ENCODE measurements around the gene TRAF5.
"Not testable (repeated sequence)": the region's sequence is repeated elsewhere in the genome, so short reads cannot be mapped to it uniquely, and the experiment has no call there.

Gene TRAF5, protein sequence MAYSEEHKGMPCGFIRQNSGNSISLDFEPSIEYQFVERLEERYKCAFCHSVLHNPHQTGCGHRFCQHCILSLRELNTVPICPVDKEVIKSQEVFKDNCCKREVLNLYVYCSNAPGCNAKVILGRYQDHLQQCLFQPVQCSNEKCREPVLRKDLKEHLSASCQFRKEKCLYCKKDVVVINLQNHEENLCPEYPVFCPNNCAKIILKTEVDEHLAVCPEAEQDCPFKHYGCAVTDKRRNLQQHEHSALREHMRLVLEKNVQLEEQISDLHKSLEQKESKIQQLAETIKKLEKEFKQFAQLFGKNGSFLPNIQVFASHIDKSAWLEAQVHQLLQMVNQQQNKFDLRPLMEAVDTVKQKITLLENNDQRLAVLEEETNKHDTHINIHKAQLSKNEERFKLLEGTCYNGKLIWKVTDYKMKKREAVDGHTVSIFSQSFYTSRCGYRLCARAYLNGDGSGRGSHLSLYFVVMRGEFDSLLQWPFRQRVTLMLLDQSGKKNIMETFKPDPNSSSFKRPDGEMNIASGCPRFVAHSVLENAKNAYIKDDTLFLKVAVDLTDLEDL

DNA sequence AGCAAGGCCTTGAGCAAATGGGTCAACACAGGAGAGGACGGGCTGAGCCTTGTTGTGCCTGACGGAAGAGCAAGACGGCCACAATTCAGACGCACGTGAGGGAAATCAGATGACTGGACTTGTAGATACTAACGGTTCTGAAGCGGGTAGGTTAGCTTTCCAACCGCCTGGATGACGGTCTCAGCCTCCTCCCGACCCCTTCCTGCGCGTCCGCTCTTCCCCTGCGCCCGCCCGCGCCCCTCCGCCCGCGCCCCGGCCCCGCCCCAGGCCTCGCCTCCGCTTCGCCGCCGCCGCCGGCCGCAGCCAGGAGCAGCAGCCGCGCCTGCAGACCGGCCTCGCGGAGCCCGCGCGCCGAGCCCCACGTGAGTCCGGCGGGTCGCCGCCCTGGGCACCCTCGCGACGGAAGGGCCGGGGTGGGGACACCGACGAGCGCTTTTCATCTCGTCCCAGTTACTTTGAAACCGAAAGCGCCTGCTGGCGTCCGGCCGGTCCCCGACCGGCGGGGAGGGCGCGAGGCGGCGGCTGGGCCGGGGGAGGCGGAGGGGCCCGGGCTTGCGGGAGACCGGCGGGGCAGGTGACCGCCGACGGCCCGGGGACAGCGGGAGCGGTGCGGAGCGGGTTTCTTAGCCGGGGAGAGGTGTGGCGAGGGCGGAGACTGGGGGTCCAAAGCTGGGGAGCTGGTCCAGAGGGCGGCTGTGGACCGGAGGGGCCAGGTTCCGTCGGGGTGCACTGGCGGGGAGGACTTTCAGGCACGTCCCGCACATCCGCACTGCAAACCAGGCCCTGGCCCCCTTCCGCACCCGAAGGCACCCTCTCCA is at the start of gene TRAF5:
Gene TRAF5, plus strand, starts transcription at position 306 of the 818 bp plus-strand sequence. CDS start 26,407 bp downstream, outside the sequence.
- no peak for DNase-seq (ENCODE audit: low read depth in 2 of 2)

DNA sequence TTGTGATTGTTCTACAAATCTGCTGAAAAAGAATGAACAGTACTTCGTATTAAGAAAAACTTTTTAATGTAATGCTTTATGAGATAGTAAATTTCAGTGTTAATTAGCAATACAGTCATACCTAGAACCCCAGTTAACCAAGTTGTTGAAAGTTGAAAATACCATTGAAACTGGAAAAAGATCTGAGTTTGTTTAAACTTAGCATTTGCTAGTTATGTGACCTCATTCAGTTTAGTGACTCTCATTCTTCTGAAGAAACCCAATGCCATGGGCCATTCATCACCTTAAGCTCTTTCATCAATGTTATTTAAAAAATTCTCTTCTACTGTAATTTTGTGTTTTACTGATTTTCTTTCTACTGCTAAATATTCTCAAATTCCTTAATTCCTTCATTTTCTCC is 47.3 kb upstream of the TRAF5 start:
- DNase-seq (ENCODE audit: low read depth in 2 of 2), result no peak

DNA sequence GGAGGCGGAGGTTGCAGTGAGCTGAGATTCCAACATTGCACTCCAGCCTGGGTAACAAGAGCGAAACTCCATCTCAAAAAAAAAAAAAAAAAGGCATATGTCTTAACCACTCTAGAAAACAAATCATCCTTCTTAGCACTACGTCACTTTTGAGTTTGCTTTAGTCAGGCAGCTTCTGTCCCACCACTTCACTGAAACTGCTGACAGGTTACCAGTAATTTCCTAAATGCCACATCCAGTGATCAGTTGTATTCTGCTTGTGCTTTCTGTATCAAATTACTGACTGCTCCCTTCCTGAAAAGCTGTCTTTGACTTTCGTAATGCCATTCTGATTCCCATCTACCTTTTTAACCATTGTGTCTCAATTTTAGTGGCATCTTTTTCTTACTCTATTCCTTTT is 45.7 kb upstream of the TRAF5 start:
- DNase-seq (ENCODE audit: low read depth in 2 of 2), result no peak

DNA sequence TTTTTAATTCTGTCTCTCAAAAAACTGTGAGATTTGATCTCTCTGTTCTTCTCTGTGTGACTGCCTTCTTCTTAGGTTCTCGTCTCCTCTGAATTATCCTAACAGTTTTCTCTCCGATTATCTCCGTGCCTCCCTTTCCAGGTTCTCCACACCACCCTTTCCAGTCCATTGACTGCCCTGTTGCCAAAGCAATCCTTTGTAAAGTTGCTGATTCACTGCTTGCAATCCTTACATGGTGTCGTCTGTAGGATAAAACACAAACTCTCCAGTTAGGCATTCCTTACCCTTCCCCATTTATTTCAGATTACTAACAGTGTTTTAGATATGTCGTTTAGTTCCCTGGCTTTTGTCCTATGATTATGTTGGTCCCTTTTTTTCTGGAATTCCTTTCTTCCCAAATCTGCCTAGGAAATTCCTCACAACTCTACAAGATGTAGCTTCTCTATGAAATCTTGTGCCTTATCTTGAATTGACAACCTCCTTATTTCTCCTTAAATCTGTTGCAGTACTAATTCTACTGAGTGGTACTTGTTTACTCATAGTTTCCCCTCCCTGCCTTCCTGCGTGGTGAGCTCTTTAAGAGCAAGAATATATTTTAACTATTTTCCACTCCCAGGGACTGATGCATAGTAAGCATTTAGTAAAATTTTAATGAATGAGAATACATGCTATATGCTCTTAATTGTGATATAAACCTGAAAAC is 45.2 kb upstream of the TRAF5 start:
- no peak for DNase-seq (ENCODE audit: low read depth in 2 of 2)

DNA sequence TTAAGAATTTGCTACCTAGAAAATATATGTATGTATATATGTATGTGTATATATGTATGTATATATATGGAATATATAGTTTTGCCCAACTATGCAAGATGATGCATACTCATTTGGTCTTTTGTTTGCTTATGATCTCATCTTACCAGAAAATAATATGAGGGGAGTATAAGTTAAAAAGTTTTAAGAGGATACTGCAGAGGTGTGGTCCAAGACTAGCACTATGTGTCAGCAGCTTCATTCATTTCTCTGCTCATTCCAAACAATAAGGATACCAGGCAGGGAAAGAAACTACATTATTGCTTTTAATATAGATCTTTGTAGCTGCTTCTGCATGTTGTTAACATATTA is 44.6 kb upstream of the TRAF5 start:
- no peak for DNase-seq (ENCODE audit: low read depth in 2 of 2)

DNA sequence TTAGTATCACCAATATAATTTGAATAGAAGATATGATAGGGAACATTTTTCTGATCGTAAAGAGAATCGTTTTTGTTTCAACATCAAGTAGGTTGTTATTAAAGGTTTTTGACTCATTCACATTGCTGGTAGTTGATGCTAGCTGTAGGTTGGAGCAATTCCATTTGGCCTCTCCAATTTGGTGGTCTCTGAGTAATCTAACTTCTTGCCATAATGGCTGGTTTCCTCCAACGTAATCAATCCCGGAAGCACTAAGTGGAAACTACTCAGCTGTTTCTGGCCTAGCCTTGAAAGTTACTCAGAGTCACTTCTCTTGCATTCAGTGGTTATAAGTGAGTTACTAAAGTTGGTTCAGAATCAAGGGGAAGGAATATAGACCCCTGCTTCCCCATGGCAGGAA is 41.4 kb upstream of the TRAF5 start:
- no peak for DNase-seq (ENCODE audit: low read depth in 2 of 2)

DNA sequence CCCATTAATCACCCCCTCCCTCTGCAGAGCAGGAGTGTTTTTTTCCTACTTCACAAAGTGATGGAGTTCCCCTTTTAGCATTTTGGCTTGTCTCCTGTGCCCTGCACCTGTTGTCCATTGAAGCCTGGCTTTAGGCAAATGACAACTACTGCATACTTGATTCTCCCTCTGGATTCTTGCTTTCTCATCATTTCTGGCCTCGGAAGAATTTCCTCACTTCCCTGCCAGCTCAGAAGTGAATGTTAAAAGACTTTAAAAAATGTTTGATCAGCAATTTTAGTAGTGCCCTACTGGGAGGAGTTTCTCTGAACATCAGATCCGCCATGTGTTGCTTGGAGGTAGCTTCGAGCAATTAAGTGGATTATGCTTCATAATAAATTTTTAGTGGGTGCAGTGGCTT is 39.4 kb upstream of the TRAF5 start:
- no peak for DNase-seq (ENCODE audit: low read depth in 2 of 2)

DNA sequence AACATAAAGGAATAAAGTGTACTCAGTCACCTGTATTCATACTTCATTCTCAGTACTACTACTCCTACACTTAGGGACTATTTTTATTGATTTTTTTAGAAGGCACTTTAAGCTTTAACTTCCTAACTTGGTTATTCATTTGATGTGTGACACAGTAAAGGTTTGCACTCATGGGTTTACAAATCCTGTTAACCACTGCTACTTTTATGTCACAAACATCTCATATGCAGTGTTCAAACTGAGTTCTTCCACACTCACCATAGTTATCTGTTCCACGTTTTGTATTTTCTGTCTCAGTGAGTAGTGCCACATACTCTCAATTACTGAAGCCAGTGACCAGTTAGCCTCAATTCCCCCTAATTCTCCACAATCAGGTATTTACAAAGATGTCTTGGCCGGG is 34.2 kb upstream of the TRAF5 start:
- no peak for DNase-seq (ENCODE audit: low read depth in 2 of 2)

DNA sequence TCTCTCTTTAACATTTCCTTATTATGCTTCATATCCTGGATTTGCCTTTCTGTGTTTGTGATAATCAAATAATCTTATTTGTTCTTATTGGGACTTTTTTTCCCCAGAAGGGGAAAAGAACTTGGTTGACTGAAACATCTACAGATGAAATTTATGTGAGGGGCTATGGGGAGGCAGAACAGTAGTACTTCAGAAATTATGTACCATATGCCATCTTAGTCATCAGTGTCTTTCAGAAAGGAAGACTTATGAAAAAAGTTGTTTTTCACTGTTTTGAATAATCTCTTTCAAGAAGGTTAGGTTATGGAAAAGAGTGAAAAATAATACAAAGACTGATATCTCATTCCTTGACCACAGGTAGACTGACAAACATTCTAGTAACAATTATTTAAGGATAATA is 30.2 kb upstream of the TRAF5 start:
- DNase-seq (ENCODE audit: low read depth in 2 of 2), result no peak

DNA sequence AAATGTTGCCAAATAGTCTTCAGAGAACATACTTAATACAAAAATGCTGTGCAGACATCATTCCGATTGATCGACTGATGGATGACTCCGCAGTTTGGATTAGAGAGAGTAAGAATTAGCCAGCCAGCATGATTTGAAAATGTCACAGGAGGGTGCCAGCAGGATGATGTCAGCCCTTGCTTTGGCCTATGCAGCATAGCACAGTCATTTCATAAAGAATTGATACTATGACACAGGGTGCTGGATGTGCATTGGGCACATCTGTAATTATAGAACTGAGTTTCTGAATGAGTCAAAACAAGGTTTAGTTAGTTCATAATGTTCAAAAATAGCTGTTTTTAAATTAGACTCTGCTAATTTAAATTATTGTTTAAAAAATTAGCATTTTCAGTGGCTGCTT is 21.6 kb upstream of the TRAF5 start:
- no peak for DNase-seq (ENCODE audit: low read depth in 2 of 2)

DNA sequence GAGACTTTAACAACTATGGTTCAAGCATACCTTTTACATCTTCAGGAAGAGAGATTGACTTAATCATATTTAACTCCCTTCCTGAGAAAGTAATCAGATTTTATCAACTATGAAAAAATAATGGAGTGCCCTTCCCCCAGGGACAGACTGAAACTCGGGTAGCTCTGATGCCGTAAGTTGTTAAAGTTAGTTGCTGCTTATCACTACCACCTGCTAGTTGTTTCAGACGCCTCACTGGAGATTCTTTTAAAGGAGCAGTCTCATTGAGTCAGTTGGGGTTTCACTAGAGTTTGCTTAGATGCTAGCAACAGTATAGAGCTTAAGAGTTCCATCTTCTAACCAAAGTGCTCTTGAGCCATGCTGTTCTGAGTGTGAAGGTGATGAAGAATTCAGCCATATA is 17.0 kb upstream of the TRAF5 start:
- DNase-seq (ENCODE audit: low read depth in 2 of 2), result no peak

DNA sequence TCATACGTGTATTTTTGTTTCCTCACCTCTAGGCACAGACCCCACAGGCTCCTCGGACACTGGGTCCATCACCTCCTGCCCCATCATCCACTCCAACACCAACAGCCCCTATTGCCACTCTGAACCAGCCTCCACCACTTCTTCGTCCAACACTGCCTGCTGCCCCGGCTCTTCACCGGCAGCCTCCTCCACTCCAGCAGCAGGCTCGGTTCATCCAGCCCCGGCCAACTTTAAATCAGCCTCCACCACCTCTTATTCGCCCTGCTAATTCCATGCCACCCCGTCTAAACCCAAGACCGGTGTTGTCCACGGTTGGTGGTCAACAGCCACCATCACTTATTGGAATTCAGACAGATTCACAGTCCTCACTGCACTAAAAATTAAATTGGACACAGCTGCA is 13.2 kb upstream of the TRAF5 start:
- DNase-seq (ENCODE audit: low read depth in 2 of 2), result no peak

DNA sequence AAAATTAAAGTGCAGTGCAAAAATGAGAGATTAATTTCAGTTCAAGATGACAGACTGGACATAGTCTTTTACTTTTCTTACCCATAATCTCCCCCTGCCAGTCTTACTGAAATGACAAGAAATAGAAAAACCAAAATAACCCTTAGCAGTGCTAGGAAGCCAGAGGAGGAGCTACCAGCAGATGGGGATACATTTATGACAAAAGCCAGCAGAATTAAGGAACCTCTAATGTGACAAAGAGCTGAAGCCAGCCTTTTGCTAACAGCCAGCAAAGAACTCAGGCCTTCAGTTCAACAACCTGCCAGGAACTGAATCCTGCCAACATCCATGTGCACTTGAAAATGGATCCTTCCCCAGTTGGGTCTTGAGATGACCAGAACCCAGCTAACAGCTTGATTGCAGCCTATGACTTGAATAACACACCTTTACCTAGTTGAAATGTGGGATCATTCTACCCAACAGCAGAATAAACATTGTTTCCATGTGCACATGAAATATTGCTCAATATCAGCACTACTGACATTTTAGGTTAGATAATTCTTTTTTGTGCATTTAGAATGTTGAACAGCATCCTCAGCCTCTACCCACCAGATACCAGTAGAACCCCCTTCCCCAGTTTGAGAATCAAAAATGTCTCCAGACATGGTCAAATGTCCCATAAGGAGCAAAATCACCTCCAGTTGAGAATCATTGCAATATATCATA is 7.9 kb upstream of the TRAF5 start:
- no peak for DNase-seq (ENCODE audit: low read depth in 2 of 2)

DNA sequence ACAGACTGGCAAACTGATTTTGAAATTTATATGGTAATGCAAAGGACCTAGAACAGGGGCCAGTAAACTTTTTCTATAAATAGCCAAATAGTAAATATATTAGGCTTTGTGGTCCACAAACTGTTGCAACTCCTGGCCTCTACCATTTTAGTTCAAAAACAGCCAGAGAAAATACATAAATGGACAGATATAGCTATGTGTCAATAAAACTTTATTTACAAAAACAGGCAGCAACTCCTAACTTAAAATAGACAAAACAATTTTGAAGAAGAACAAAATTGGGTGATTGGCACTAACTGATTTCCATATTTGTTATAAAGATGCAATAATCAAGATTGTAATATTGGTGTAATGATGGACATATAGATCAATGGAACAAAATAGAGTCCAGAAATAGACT is 6.7 kb upstream of the TRAF5 start:
- DNase-seq (ENCODE audit: low read depth in 2 of 2), result no peak

DNA sequence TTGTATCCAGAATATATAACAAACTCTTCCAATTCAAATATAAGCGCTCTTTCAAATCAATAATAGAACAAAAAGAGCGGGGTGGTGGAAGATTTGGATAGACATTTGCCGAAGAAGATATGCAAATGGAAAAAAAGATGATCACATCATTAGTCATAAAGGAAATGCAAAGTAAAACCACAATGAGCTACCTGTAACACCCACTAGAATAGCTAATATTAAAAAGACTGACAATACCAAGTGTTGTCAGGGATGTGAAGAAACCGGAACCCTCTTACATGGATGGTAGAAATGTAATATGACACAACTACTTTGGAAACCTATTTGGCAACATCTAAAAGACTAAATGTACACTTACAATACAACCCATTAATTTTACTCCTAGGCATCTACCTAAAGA is 5.7 kb upstream of the TRAF5 start:
- no peak for DNase-seq (ENCODE audit: low read depth in 2 of 2)

DNA sequence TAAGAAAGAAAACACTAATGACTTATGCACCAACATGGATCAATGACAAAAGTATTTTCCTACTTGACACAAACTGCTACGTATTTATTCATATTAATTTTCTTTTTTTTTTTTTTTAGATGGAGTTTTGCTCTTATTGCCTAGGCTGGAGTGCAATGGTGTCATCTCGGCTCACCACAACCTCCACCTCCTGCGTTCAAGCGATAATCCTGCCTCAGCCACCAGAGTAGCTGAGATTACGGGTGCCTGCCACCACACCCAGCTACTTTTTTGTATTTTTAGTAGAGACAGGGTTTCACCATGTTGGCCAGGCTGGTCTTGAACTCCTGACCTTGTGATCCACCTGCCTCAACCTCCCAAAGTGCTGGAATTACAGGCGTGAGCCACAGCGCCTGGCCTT is 5.0 kb upstream of the TRAF5 start:
- not testable (repeated sequence) for DNase-seq (ENCODE audit: low read depth in 2 of 2)

DNA sequence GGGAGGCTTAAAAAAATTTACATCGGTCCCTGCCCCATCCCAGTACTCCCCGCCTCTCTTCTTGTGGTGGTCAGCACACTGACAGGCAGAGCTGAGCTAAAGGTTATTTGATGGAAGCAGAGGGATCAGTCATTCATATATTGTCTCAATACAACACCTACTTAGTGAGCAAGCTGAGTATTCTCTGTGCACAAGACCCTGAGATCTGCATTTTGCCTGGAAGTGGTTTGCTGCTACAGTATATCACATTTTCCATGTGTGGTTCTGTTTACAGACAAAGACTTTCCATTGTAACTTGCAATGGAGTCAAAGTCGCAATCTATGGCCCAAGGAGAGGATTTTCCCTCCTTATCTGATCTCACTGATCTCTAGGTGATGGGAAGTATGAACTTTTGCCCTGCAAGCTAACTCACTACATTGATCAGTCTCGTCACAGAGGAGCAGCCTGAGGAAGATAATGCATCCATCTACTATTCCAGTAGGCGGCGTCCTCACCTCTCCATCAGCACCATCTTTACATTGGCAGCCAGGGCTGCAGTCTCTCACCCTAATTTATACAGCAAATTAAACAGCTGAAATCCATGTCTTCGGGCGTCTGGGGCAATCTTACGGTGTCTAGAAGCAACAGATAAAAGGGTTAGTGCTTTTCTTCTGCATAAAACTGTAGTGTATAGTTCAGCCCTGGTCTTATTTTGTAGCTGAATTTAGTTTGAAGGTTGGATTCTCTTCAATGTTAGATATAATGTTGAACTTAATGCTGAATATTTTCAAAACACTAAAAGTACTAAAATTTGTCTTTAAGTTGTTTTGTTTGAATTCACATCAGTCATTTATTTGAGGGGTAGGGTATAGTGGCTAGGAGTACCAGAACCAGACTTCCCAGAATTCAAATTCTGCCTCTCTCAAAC is 3.2 kb upstream of the TRAF5 start:
- DNase-seq (ENCODE audit: low read depth in 2 of 2), result peak; percentile 24 to 44

DNA sequence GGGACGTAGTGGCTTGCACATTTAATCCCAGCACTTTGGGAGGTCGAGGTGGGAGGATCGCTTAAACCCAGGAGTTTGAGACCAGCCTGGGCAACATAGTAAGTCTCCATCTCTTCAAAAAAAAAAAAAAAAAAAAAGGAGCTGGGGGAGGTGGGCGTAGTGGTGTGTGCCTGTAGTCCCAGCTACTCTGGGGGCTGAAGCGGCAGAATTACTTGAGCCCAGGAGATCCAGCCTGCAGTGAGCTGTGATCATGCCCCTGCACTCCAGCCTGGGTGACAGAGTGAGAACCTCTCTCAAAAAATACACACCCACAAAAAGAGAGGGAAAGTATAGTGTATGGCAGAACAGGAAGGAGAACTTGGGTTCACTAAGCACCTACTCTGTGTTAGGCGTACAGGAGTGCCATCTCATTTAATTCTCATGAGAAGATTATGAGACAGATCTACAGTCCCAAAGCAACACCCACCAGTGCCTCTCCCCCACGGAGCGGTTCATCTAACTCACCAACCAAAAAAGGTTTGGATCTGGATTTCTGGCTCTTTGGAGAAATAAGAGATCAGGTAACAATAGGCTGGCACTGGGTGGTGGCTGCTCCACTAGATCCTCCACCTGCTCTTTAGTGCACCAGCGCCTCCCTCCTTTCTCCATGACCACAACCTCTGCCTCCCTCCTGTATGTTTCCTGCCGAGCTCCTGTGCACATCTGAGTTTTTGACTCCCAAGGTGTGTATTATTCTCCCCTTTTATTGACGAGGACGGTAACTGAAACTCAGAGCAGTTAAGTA is 1.4 kb upstream of the TRAF5 start:
- no peak for DNase-seq (ENCODE audit: low read depth in 2 of 2)

DNA sequence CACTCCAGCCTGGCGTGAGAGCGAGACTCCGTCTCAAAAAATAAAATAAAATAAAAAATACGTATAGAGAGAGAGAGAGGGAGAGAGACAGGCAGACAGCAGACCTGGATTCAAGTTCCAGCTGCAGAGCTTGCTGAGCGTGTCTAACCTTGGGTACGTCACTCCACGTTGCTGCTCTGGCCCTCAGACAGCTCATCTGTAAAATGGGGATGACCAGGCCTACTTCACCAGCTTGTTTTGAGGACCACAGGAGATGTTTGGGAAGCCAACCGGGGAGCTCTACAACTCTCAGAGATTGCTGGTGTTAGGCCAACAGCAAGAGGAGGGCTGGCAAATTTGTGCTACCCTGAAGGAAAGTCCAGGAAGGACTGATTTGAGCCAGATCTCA is 499 bp upstream of the TRAF5 start:
- no peak for DNase-seq (ENCODE audit: low read depth in 2 of 2)

All from stimulated activated CD4-positive, alpha-beta T cell treated with anti-CD3 and anti-CD28 coated beads, Interleukin-1b, Interleukin-23, amount 100 ng/mL, for 1 hour (primary cell).